Erythroblast (primary cell): Measurements from ENCODE around the gene CCAR1.

Experiments
- GATA1 ChIP-seq: IDR thresholded peaks from 2 replicates; pipeline ENCODE4 v1.6.1; 2011; ENCODE audit warnings: low read depth, mild to moderate bottlenecking, control low read depth, low read length, moderate library complexity
- POLR2A ChIP-seq: IDR thresholded peaks from 2 replicates; pipeline ENCODE4 v1.6.1; 2011; ENCODE audit warnings: mild to moderate bottlenecking, low read length

DNA sequence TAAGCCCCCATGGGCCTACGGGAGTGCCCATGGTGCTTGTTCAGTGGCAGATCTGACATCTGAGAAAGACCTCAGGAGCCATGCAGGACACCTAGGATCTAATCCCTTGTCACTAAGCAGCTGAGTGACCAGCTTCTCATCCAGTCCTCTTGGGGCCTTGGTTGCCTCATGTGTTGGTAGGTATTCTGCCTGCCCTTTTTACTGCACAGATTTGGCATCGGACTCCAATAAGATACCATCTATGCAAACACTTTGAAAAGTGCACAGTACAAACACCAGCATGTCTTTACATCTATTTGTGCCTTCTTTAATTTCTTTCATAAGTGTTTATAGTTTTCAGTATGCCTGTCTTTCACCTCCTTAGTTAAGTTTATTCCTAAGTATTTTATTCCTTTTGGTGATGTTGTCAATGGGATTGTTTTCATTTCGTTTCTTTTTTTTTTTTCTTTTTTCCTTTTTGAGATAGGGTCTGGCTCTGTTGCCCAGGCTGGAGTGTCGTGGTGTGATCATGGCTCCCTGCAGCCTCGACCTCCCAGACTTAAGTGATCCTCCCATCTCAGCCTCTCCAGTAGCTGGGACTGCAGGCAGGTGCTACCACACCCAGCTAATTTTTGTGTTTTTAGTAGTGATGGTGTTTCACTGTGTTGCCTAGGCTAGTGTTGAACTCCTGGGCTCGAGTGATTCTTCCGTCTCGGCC, 116.7 kb downstream of the CCAR1 start:
- TF ChIP-seq POLR2A: no peak
- TF ChIP-seq GATA1: no peak
